Inferior parietal cortex (tissue), 1 donor: Measurements from ENCODE around the gene EFHC1.
"Not testable (repeated sequence)": the region's sequence is repeated elsewhere in the genome, so short reads cannot be mapped to it uniquely, and the experiment has no call there.

Experiments
- DNase-seq: peaks from one replicate; pipeline ENCODE4 v3.0.0-alpha.2; 2016; ENCODE audit errors: extremely low spot score

EFHC1 gene

GRCh38 chr6:52399511-52400312 is 20.4 kb upstream of the EFHC1 start:
- peak; percentile 82 for DNase-seq

- DNase-seq = no peak
These were observed 19.7 kb upstream of the EFHC1 start for GRCh38 chr6:52400313-52401041.

GRCh38 chr6:52403086-52403485 is 17.1 kb upstream of the EFHC1 start:
- no peak for DNase-seq

GRCh38 chr6:52403627-52404026 is 16.5 kb upstream of the EFHC1 start:
- no peak for DNase-seq

GRCh38 chr6:52405243-52405642 is 14.9 kb upstream of the EFHC1 start:
- no peak for DNase-seq

- DNase-seq = peak; percentile 42
These were observed 12.7 kb upstream of the EFHC1 start for GRCh38 chr6:52407467-52407866.

- no peak for DNase-seq
These were observed 10.6 kb upstream of the EFHC1 start for GRCh38 chr6:52409499-52409898.

GRCh38 chr6:52410979-52411378 is 9.2 kb upstream of the EFHC1 start:
- no peak for DNase-seq

- no peak for DNase-seq
These were observed 8.2 kb upstream of the EFHC1 start for GRCh38 chr6:52411911-52412310.

GRCh38 chr6:52415333-52415732 is 4.8 kb upstream of the EFHC1 start:
- DNase-seq = no peak

- DNase-seq = no peak
These were observed 4.1 kb upstream of the EFHC1 start for GRCh38 chr6:52415917-52416628.

- DNase-seq = peak; percentile 83
These were observed 3.5 kb upstream of the EFHC1 start for GRCh38 chr6:52416629-52417151.

GRCh38 chr6:52417675-52418111 is 2.4 kb upstream of the EFHC1 start:
- DNase-seq = no peak

- DNase-seq = no peak
These were observed 1.5 kb upstream of the EFHC1 start for GRCh38 chr6:52418606-52419005.

- DNase-seq = peak; percentile 35
These were observed 671 bp downstream of the EFHC1 start for GRCh38 chr6:52420668-52421358.

GRCh38 chr6:52422156-52422555 is 2.0 kb downstream of the EFHC1 start:
- no peak for DNase-seq

GRCh38 chr6:52423448-52423847 is 3.3 kb downstream of the EFHC1 start:
- DNase-seq = no peak

- DNase-seq = no peak
These were observed 3.8 kb downstream of the EFHC1 start for GRCh38 chr6:52423971-52424381.

- no peak for DNase-seq
These were observed 4.4 kb downstream of the EFHC1 start for GRCh38 chr6:52424513-52424912.

GRCh38 chr6:52426667-52427066 is 6.5 kb downstream of the EFHC1 start:
- no peak for DNase-seq

GRCh38 chr6:52433294-52433693 is 13.2 kb downstream of the EFHC1 start:
- not testable (repeated sequence) for DNase-seq

GRCh38 chr6:52435345-52435744 is 15.2 kb downstream of the EFHC1 start:
- DNase-seq = no peak
